ENCODE measurements around the gene POFUT2.

- no peak for TF ChIP-seq POLR2A (IDR thresholded peaks at IDR 0.05; ENCODE audit: low read depth, low read length)
- no peak for TF ChIP-seq POLR2AphosphoS5 (IDR thresholded peaks at IDR 0.05; ENCODE audit: low read depth, low read length)
Measured at GRCh38 chr21:45324489-45325205, 37.0 kb upstream of the POFUT2 start.
